VCaP (cell line): ENCODE results near the gene CTIF.

ENCODE experiments used
- H3K27ac ChIP-seq: fragments of 450-650 bp; 2 replicates; pipeline ENCODE4 v1.5.1; 2017
- TF ChIP-seq, protein P1 (sequence below): fragments of 450-650 bp; conservative IDR thresholded peaks from 2 replicates; pipeline ENCODE4 v1.5.1; 2017; ENCODE audit warnings: mild to moderate bottlenecking, moderate library complexity

Gene CTIF

DNA sequence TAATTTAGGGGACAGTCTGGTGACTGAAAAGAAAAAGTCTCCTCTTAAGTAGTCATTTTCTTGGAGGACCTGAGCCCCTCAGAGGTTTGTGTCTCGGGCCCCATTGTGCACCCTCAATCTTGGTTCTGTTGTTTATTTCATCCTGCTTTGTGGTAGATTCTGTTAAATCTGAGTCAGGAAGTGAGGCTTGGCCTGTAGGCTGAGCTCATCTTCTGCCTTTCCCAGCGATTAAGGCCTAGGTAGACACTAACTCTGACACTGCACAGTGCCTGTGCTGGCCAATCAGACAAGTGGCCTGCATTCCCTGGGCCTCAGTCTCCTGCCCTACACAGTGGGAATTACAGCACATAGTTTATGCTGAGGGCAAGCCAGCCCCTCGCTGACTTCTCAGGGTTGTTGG is 80.2 kb downstream of the CTIF start:
- TF ChIP-seq, protein P1, sequence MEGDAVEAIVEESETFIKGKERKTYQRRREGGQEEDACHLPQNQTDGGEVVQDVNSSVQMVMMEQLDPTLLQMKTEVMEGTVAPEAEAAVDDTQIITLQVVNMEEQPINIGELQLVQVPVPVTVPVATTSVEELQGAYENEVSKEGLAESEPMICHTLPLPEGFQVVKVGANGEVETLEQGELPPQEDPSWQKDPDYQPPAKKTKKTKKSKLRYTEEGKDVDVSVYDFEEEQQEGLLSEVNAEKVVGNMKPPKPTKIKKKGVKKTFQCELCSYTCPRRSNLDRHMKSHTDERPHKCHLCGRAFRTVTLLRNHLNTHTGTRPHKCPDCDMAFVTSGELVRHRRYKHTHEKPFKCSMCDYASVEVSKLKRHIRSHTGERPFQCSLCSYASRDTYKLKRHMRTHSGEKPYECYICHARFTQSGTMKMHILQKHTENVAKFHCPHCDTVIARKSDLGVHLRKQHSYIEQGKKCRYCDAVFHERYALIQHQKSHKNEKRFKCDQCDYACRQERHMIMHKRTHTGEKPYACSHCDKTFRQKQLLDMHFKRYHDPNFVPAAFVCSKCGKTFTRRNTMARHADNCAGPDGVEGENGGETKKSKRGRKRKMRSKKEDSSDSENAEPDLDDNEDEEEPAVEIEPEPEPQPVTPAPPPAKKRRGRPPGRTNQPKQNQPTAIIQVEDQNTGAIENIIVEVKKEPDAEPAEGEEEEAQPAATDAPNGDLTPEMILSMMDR, result no peak
- H3K27ac ChIP-seq, result no peak overlapping the region

DNA sequence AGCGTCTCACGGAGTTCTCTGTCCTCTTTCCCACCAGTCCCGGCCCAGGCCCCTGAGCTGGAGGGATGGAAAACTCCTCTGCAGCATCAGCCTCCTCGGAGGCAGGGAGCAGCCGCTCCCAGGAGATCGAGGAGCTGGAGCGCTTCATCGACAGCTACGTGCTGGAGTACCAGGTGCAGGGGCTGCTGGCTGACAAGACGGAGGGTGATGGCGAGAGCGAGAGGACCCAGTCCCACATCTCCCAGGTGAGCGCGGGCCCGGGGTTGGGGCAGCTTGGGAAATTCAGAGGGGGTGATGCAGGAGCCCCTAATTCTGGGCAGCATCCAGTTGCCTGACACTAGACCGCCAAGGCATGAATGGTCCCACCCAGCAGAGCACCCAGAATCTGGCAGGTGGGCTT is 80.7 kb downstream of the CTIF start:
- TF ChIP-seq, protein P1, result no peak
- no peak overlapping the region for H3K27ac ChIP-seq

DNA sequence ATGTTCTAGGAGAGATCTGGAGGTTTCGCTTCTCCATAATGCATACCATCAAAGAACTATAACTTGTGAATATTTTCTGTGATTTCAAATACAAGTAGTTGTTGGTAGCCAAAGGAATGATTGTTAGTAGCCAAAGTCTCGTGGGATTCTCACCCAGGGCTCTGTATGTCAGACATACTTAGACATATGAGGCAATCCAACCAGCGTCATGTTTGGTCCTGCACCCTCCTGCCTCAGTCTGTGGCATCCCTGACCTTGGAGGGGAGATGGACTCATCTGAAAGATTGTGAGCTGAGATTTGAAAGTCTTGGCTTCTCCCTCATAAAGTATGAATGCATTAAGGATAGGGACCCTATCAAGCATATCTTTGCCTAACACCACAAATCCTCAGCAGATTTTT is 81.2 kb downstream of the CTIF start:
- no peak overlapping the region for H3K27ac ChIP-seq

GRCh38 chr18:48621240-48621639 is 82.4 kb downstream of the CTIF start:
- H3K27ac ChIP-seq, result no peak overlapping the region

More for the DNA sequence above, 81.2 kb downstream of the CTIF start:
- TF ChIP-seq, protein P1, result no peak

GRCh38 chr18:48621815-48622555 is 83.2 kb downstream of the CTIF start:
- TF ChIP-seq, protein P1, result no peak
- H3K27ac ChIP-seq, result no peak overlapping the region

More at GRCh38 chr18:48621240-48621639, 82.4 kb downstream of the CTIF start:
- TF ChIP-seq, protein P1, result no peak

DNA sequence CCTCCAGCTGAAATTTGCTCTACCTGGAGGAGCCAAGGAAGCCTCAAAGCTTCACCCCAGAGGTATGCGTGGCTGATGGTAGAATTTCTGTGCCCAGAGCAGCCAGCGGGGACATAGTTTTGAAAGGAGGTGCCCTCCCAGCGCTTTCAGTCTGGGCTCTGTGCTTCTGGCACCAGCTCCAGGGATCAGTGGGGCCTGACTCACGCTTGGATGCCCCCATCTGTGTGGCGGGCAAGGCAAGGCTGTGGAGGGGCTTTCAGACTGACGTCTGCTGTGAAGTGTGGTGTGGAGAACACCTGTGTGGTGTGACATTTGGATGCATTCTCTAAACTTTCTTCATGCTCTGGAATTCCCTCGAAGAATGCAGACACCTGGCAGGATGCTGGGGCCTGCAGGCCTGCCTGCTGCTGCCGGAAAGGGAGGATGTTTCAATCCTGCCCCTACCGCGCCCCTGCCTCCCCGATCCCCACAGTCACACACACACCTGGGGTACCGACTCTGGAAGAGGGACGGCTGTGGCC is 84.1 kb downstream of the CTIF start:
- no peak overlapping the region for H3K27ac ChIP-seq
- TF ChIP-seq, protein P1, result no peak

DNA sequence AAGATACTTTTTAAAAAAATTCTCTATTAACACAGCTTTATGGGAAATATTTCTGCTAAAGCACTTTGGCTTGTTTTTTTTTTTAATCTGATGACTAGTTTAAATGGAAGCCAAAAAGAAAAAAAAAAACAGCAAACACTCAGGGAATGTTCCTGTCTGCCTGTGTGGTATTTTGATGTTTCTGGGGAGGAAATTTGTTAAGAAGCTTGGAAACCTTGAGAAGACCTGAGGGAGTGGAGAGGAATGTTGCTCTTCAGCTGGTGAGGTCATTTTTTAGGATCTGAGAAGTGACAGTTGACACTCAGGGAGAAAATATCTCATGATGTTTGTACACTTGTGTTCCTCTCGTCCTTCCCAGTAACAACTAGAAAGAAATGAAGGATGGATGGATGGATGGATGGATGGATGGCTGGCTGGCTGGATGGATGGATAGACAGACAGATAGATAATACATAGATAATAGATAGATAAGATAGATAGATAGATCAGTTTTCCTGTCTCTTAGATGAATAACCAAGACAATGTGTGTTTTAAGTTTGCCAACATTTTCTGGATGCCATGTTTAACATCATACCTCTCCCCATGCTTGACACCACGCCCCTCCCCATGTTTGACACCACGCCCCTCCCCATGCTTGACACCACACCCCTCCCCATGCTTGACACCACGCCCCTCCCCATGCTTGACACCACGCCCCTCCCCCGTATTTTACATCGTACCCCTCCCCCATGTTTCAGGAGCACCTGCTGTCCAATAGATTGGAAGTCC is 84.8 kb downstream of the CTIF start:
- TF ChIP-seq, protein P1, result no peak
- no peak overlapping the region for H3K27ac ChIP-seq
